Esophagus squamous epithelium (tissue), 4 donors: ENCODE data around the gene PLPP7.

Experiments
- POLR2A ChIP-seq, 4 donors: fragments of 450-650 bp; IDR thresholded peaks; one replicate each; pipeline ENCODE4 v1.6.1; 2017; ENCODE audit warnings: antibody characterized with exemption in 4 of 4, mild to moderate bottlenecking in 4 of 4, moderate library complexity in 3 of 4
- TF ChIP-seq, protein P1 (sequence below), 6 experiments: fragments of 450-650 bp in 4 of 6; fragments of 200-600 bp in 2 of 6; sonication (generic) in 2 of 6; IDR thresholded peaks; one replicate each; pipeline ENCODE4 v1.5.1; 2016 to 2019; ENCODE audit warnings: antibody characterized with exemption in 6 of 6, mild to moderate bottlenecking in 4 of 6, moderate library complexity in 4 of 6

DNA sequence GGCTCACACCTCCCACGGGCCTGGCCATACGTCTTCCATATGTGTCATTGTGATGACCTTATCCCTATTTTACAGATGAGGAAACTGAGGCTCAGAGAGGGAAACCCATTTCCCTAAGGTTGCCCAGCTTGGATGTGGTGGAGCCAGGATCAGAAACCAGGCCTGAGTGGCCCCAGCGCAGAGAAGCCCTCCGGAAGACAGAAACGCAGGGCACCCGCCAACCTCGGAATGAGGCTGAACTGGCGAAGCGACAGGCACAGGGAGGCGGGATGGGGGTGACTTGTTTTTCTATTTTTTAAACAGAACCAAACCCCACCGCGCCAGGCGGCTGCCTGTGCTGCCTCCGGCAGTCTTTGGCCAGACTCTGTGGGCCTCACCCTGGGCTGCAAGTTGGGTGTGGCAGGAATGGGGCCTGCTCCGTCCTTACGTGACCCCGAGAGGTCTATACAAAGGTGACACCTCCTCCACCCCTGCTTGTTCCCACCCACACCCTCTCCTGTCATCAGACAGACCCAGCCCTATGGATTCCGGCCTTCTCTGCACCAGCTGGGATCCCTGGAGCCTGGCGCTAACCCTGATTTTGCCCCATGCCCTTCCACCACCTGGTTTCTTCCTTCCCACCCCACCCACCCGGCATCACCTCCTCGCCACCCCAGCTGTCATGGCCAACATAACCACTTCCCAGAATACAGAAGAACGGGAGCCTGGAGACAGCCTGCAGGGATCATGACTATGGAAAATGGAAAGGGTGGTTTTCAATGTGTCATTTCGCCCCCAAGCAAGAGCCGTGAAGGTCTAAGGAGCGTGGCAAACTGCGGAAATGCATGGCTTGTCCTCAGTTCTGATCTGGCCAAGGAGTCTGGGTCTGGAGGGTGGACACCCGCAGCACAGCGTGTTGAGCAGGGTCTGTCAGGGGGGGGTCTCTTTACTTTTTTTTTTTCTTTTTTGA lies 23.6 kb downstream of the PLPP7 start:
- TF ChIP-seq, protein P1, sequence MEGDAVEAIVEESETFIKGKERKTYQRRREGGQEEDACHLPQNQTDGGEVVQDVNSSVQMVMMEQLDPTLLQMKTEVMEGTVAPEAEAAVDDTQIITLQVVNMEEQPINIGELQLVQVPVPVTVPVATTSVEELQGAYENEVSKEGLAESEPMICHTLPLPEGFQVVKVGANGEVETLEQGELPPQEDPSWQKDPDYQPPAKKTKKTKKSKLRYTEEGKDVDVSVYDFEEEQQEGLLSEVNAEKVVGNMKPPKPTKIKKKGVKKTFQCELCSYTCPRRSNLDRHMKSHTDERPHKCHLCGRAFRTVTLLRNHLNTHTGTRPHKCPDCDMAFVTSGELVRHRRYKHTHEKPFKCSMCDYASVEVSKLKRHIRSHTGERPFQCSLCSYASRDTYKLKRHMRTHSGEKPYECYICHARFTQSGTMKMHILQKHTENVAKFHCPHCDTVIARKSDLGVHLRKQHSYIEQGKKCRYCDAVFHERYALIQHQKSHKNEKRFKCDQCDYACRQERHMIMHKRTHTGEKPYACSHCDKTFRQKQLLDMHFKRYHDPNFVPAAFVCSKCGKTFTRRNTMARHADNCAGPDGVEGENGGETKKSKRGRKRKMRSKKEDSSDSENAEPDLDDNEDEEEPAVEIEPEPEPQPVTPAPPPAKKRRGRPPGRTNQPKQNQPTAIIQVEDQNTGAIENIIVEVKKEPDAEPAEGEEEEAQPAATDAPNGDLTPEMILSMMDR (IDR thresholded peaks at IDR 0.05), result no peak
- no peak for TF ChIP-seq POLR2A (IDR thresholded peaks at IDR 0.05)
